ENCODE data around the gene RFX4.

Gene RFX4

GRCh38 chr12:106780010-106780631 lies 197.3 kb downstream of the RFX4 start:
- H3K9me3 Mint-ChIP-seq = no peaks in the 10 kb centered on the region
- peak overlapping the region in 1 of 2 donors; percentile 12 for H3K27ac Mint-ChIP-seq
- no peaks in the 10 kb centered on the region for H3K27me3 Mint-ChIP-seq
- DNase-seq (no peak), ATAC-seq (replicated peaks) (no peak)
- peaks cover 36 to 49% of the 10 kb centered on the region in 2 donors for H3K4me1 Mint-ChIP-seq (ENCODE audit: low read depth in 2 of 2)
- peaks cover 9% of the 10 kb centered on the region for H3K36me3 Mint-ChIP-seq (ENCODE audit: insufficient read depth)
- H3K4me3 Mint-ChIP-seq = no peak overlapping the region

- no peak for ATAC-seq (replicated peaks)
- H3K4me3 Mint-ChIP-seq = no peak overlapping the region
- H3K27me3 Mint-ChIP-seq = no peaks in the 10 kb centered on the region
- no peak for DNase-seq
- peak overlapping the region in 1 of 2 donors; percentile 17 for H3K27ac Mint-ChIP-seq
- H3K9me3 Mint-ChIP-seq = no peaks in the 10 kb centered on the region
- peaks cover 18 to 35% of the 10 kb centered on the region in 2 donors for H3K4me1 Mint-ChIP-seq (ENCODE audit: low read depth in 2 of 2)
- H3K36me3 Mint-ChIP-seq (ENCODE audit: insufficient read depth) = peaks cover 18% of the 10 kb centered on the region
Observed at GRCh38 chr12:106782619-106783018, 199.8 kb downstream of the RFX4 start.

- Mint-ChIP-seq H3K27me3 (no peaks in the 10 kb centered on the region), H3K9me3 (no peaks in the 10 kb centered on the region), H3K4me1 (ENCODE audit: low read depth in 2 of 2) (peaks cover 16 to 29% of the 10 kb centered on the region in 2 donors), H3K27ac (no peak overlapping the region), H3K4me3 (no peak overlapping the region), H3K36me3 (ENCODE audit: insufficient read depth) (peaks cover 18% of the 10 kb centered on the region)
- ATAC-seq (replicated peaks) (no peak), DNase-seq (no peak)
Observed at GRCh38 chr12:106783515-106783914, 200.7 kb downstream of the RFX4 start.

GRCh38 chr12:106790020-106790419 lies 207.2 kb downstream of the RFX4 start:
- H3K36me3 Mint-ChIP-seq (ENCODE audit: insufficient read depth) = peaks cover 21% of the 10 kb centered on the region
- H3K9me3 Mint-ChIP-seq = no peaks in the 10 kb centered on the region
- H3K4me3 Mint-ChIP-seq = no peak overlapping the region
- H3K27ac Mint-ChIP-seq = no peak overlapping the region
- no peak for ATAC-seq (replicated peaks)
- peaks cover 10 to 14% of the 10 kb centered on the region in 2 donors for H3K4me1 Mint-ChIP-seq (ENCODE audit: low read depth in 2 of 2)
- no peaks in the 10 kb centered on the region for H3K27me3 Mint-ChIP-seq
- no peak for DNase-seq

GRCh38 chr12:106791531-106791930 lies 208.7 kb downstream of the RFX4 start:
- Mint-ChIP-seq H3K4me1 (ENCODE audit: low read depth in 2 of 2) (peaks cover 10 to 14% of the 10 kb centered on the region in 2 donors), H3K27me3 (no peaks in the 10 kb centered on the region), H3K4me3 (no peak overlapping the region), H3K36me3 (ENCODE audit: insufficient read depth) (peaks cover 16% of the 10 kb centered on the region), H3K27ac (no peak overlapping the region), H3K9me3 (no peaks in the 10 kb centered on the region)
- ATAC-seq (replicated peaks) (no peak), DNase-seq (no peak)

GRCh38 chr12:106794369-106794768 lies 211.6 kb downstream of the RFX4 start:
- Mint-ChIP-seq H3K27me3 (no peaks in the 10 kb centered on the region), H3K4me3 (no peak overlapping the region), H3K36me3 (ENCODE audit: insufficient read depth) (peaks cover 11% of the 10 kb centered on the region), H3K9me3 (no peaks in the 10 kb centered on the region), H3K4me1 (ENCODE audit: low read depth in 2 of 2) (peaks cover 0 to 6% of the 10 kb centered on the region in 2 donors), H3K27ac (no peak overlapping the region)
- no peak for ATAC-seq (replicated peaks)
- no peak for DNase-seq

- peaks cover 0 to 6% of the 10 kb centered on the region in 2 donors for H3K4me1 Mint-ChIP-seq (ENCODE audit: low read depth in 2 of 2)
- H3K27me3 Mint-ChIP-seq = no peaks in the 10 kb centered on the region
- ATAC-seq (replicated peaks) = no peak
- H3K27ac Mint-ChIP-seq = no peak overlapping the region
- no peaks in the 10 kb centered on the region for H3K9me3 Mint-ChIP-seq
- H3K36me3 Mint-ChIP-seq (ENCODE audit: insufficient read depth) = peaks cover 7% of the 10 kb centered on the region
- no peak overlapping the region for H3K4me3 Mint-ChIP-seq
- no peak for DNase-seq
Observed at GRCh38 chr12:106801167-106801708, 218.4 kb downstream of the RFX4 start.

GRCh38 chr12:106801830-106802533 lies 219.2 kb downstream of the RFX4 start:
- Mint-ChIP-seq H3K4me3 (no peak overlapping the region), H3K27ac (no peak overlapping the region), H3K4me1 (ENCODE audit: low read depth in 2 of 2) (peaks cover 0 to 6% of the 10 kb centered on the region in 2 donors), H3K27me3 (no peaks in the 10 kb centered on the region), H3K9me3 (no peaks in the 10 kb centered on the region), H3K36me3 (ENCODE audit: insufficient read depth) (peaks cover 9% of the 10 kb centered on the region)
- DNase-seq (no peak), ATAC-seq (replicated peaks) (no peak)

- no peak overlapping the region for H3K4me3 Mint-ChIP-seq
- DNase-seq (no peak), ATAC-seq (replicated peaks) (no peak)
- H3K9me3 Mint-ChIP-seq = no peaks in the 10 kb centered on the region
- no peak overlapping the region for H3K27ac Mint-ChIP-seq
- no peaks in the 10 kb centered on the region for H3K27me3 Mint-ChIP-seq
- peaks cover 9% of the 10 kb centered on the region for H3K36me3 Mint-ChIP-seq (ENCODE audit: insufficient read depth)
- peaks cover 0 to 6% of the 10 kb centered on the region in 2 donors for H3K4me1 Mint-ChIP-seq (ENCODE audit: low read depth in 2 of 2)
Observed at GRCh38 chr12:106804668-106805067, 221.9 kb downstream of the RFX4 start.

Data from effector memory CD8-positive, alpha-beta T cell (primary cell).